MG63 (cell line): Measurements from ENCODE around the gene HOXB3. TPM values are rescaled to one million over a fixed set of nuclear protein-coding genes. Genes with fewer than 3 reads are reported as not detected.

Source experiments
- DNase-seq: peaks from one replicate; pipeline ENCODE4 v3.0.0-alpha.2; 2020
- H3K27me3 ChIP-seq: fragments of 250-450 bp; sonication (Bioruptor Pico); 2 replicates; pipeline ENCODE4 v1.5.1; 2020; ENCODE audit warnings: mild to moderate bottlenecking, moderate library complexity
- H3K36me3 ChIP-seq: fragments of 250-450 bp; sonication (Bioruptor Pico); 2 replicates; pipeline ENCODE4 v1.5.1; 2020; ENCODE audit warnings: mild to moderate bottlenecking, moderate library complexity
- H3K4me3 ChIP-seq: fragments of 250-450 bp; sonication (Bioruptor Pico); 2 replicates; pipeline ENCODE4 v1.5.1; 2020; ENCODE audit warnings: mild to moderate bottlenecking, moderate library complexity
- H3K9me3 ChIP-seq: fragments of 250-450 bp; sonication (Bioruptor Pico); 2 replicates; pipeline ENCODE4 v1.5.1; 2020; ENCODE audit warnings: mild to moderate bottlenecking, moderate library complexity
- total RNA-seq: library from RNA; depleted of rRNA; stranded (reverse); fragments of >200 nt; shearing (Covaris generic); gene quantifications from 2 replicates; pipeline ENCODE4 v1.2.3, GENCODE V29; 2014; ENCODE audit warnings: low replicate concordance; rRNA removed

The HOXB3 gene
- total RNA-seq, 1 experiment from 2014 or later, result 4.6 TPM

DNA sequence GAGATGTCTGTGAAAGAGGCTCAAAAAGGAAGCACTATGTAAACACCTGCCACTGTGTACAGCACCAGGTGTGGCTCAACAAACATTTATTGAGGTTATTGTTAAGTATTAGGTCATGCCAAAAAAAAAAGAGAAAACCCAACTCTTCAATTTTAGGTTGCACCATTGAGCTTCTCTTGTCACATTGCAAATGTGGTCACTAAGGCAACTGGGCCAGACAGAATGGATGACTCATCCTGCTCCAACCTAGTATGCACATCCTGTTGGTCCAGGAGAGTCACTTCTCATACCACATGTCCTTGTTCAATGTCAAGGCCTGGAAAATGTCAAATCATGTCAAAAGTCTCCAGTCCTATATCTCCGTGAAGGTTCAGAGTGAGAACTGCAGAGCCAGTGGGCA is 84.3 kb downstream of the HOXB3 start:
- Histone ChIP-seq H3K27me3 (no peaks in the 10 kb centered on the region), H3K9me3 (no peaks in the 10 kb centered on the region), H3K4me3 (no peak overlapping the region), H3K36me3 (no peaks in the 10 kb centered on the region)
- peak; percentile 65 for DNase-seq

DNA sequence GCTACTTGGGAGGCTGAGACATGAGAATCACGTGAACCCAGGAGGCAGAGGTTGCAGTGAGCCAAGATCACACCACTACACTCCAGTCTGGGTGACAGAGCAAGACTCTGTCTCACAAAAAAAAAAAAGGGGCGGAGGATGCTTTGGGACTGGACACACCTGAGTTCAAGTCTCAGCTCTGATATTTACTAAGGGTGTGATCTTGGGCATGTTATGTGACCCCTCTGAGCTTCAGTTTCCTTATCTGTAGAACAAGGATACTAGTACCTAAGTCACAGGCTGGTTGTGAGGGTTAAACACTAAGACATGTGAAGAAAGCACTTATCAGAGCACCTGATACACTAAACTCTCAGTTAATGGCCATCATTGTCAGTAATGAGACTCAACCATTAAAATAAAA is 85.1 kb downstream of the HOXB3 start:
- H3K4me3 ChIP-seq, result no peak overlapping the region
- H3K27me3 ChIP-seq, result no peaks in the 10 kb centered on the region
- DNase-seq, result no peak
- H3K36me3 ChIP-seq, result no peaks in the 10 kb centered on the region
- no peaks in the 10 kb centered on the region for H3K9me3 ChIP-seq

DNA sequence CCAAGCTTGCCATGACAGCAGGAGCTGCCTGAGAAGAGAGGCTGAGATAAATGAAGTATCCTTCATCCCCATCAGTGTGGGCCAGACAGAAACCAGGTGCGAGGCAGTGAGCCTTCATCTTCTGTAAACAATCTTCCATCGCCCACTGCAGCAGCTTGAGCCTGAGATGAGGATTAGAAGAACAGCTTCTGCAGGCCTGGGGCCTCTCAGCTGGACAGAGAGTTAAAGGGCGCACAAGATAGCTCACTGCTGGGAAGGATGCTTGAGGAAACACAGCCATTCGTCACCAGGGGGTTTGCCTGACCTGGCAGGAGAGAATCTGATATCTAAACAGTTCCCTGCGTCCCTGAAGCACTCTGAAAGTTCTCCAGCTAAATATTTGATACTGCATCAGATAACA is 86.3 kb downstream of the HOXB3 start:
- Histone ChIP-seq H3K4me3 (no peak overlapping the region), H3K9me3 (no peaks in the 10 kb centered on the region), H3K36me3 (no peaks in the 10 kb centered on the region), H3K27me3 (no peaks in the 10 kb centered on the region)
- DNase-seq, result no peak

DNA sequence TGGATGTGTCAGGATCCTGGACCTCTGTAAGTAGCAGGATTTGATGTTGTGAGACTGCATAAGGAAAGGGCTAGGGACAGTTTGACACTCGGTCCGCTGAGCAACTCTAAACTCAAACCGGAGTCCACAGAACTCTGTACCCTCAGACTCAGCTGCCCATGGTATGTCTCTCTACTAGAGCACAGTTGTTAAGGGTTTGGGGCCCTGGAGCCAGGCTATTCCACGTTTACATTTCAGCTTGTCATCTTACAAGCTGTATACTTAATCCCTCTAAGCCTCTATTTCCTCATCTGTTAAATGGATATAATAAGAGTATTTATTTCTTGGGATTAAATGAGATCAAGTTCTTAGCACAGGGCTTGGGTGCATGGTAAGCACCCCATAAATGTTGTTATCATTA is 87.1 kb downstream of the HOXB3 start:
- Histone ChIP-seq H3K4me3 (no peak overlapping the region), H3K27me3 (no peaks in the 10 kb centered on the region), H3K9me3 (no peaks in the 10 kb centered on the region), H3K36me3 (no peaks in the 10 kb centered on the region)
- DNase-seq, result no peak

DNA sequence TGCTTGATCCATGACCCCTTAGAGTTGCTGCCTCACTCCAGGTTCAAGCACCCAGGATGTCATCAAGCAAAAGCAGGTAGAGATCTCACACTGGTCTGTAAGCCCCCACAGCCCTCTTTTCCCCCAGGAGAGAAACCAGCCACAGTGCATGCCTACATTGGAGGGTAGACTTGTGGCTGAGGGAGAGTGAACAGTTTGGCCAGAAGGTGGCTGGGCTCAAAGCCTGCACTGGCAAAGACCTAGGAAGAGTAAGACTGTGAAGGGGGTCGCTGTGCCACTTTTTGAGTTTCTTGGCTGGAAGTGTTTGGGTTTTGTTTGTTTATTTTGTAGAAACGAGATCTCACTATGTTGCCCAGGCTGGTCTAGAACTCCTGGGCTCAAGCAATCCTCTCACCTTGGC is 87.7 kb downstream of the HOXB3 start:
- H3K9me3 ChIP-seq, result no peaks in the 10 kb centered on the region
- no peaks in the 10 kb centered on the region for H3K36me3 ChIP-seq
- no peak overlapping the region for H3K4me3 ChIP-seq
- no peaks in the 10 kb centered on the region for H3K27me3 ChIP-seq
- DNase-seq, result no peak

DNA sequence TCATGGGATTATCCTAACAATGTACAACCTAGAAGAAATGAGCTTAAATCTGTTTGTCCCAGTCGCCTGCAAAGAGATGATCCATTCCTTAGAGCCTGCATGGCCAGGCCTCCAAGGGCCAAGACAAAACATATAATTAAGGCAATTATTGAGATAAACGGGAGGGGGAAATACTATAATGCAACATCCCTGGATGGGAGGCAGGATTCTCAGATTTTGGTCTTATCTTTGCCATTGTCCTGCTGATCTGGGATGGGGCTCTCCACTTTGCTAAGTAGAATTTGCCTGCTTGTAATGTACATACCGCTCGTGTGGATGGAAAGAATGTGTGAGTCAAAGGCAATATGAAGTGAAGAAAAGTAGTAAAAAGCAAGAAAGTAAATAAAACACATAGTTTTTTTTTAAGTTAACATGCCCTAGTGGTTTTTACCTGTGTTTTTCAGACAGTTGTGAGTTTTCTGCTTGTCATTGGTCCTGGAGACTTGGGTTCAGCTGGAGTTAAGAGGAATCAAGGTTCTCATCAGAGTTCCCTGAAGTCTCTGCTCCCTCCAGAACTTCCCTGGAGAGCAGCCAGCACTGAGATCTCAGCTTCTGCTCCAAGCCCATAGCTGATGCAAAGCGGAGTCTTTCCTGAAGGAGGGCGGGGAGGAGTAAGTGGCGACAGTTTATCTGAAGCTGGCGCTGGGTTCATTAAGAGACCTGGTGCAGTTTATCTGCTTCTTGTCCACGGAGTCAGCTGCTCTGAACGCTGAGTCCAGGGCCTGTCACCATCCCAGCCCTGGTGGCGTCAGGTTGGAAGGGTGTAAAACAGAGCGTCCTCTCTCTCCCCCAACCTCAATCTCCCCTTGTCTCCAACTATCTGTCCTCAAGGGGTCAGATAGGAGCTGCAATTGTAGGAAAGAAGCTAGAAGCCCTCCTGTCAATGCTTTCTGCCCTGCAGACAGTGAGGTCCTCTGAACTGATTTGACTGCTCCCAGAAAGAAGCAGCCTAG is 89.3 kb downstream of the HOXB3 start:
- no peak overlapping the region for H3K4me3 ChIP-seq
- H3K9me3 ChIP-seq, result no peaks in the 10 kb centered on the region
- DNase-seq, result no peak
- H3K36me3 ChIP-seq, result no peaks in the 10 kb centered on the region
- H3K27me3 ChIP-seq, result no peaks in the 10 kb centered on the region

DNA sequence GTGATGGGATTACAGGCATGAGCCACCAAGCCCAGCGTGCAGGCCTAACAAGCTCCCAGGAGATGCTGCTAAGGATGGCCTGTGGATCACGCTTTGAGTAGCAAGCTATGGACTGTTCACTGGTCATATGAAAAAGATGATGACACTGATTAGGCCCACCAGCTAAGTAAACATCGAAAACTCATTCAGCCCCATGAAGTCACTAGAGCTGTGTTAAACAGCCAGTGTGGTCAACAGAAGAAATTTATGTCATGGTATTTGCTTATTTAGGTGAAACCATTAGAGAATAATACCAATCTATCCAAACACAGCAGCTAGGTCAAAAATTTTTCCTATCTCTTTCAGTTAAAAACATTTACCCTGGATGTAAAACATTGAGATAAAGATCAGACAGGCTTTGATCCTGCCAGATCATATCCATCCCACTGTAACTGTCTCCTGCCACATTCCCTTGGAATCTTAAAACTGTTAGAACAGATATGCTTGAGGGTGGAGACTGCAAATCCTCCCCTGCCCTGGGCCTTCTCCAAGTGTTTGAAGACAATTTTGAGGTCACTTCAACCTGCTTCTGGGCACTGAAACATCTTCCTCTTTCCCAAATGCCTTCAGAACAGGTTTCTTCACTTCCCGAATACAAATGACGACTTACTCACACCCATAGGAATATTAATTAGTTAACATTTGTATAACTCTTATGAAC is 90.2 kb downstream of the HOXB3 start:
- DNase-seq, result no peak
- Histone ChIP-seq H3K36me3 (no peaks in the 10 kb centered on the region), H3K9me3 (no peaks in the 10 kb centered on the region), H3K27me3 (no peaks in the 10 kb centered on the region), H3K4me3 (no peak overlapping the region)

DNA sequence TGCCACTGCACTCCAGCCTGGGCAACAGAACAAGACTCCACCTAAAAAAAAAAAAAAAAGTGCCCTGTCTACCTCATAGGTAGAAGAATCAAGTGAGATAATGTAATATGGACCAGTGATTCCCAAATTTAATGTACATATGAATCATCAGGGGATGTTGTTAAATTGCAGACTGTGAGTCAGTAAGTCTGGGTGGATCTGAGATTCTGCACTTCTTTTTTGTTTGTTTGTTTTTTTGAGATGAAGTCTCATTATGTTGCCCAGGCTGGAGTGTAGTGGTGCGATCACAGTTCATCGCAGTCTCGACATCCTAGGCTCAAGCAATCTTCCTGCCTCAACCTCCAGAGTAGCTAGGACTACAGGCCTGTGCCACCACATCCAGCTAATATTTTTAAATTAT is 90.8 kb downstream of the HOXB3 start:
- no peaks in the 10 kb centered on the region for H3K27me3 ChIP-seq
- peak; percentile 31 for DNase-seq
- no peak overlapping the region for H3K4me3 ChIP-seq
- no peaks in the 10 kb centered on the region for H3K36me3 ChIP-seq
- no peaks in the 10 kb centered on the region for H3K9me3 ChIP-seq

Other genes starting within 250 kb of the HOXB3 start
- gene SKAP1, start 160.0 kb downstream of the HOXB3 start, total RNA-seq, result not detected in 2 replicates
- not detected in 2 replicates for gene HOXB1, start 59.2 kb downstream of the HOXB3 start, total RNA-seq
- 7.2 and 16.0 TPM in 2 replicates for gene HOXB2, start 45.1 kb downstream of the HOXB3 start, total RNA-seq
- gene HOXB4, start 11.9 kb downstream of the HOXB3 start, total RNA-seq, result 0.86 and 4.2 TPM in 2 replicates
- gene HOXB5, start 3.5 kb upstream of the HOXB3 start, total RNA-seq, result not detected in 2 replicates
- gene HOXB6, start 14.7 kb upstream of the HOXB3 start, total RNA-seq, result 7.0 and 7.7 TPM in 2 replicates
- 9.8 and 30.6 TPM in 2 replicates for gene HOXB7, start 20.8 kb upstream of the HOXB3 start, total RNA-seq
- 3.8 and 4.8 TPM in 2 replicates for gene HOXB8, start 25.1 kb upstream of the HOXB3 start, total RNA-seq
- 7.3 and 21.0 TPM in 2 replicates for gene HOXB9, start 36.1 kb upstream of the HOXB3 start, total RNA-seq
- not detected in 2 replicates for gene PRAC1, start 132.3 kb upstream of the HOXB3 start, total RNA-seq
- gene PRAC2, start 132.9 kb upstream of the HOXB3 start, total RNA-seq, result 5.0 TPM in 1 of 2 replicates, not detected in the other
- gene HOXB13, start 138.5 kb upstream of the HOXB3 start, total RNA-seq, result 6.1 and 10.2 TPM in 2 replicates
- gene TTLL6, start 227.0 kb upstream of the HOXB3 start, total RNA-seq, result not detected in 2 replicates
- gene CALCOCO2, start 240.8 kb upstream of the HOXB3 start, total RNA-seq, result 19.2 and 61.2 TPM in 2 replicates